GM12891 (cell line): Measurements from ENCODE around the gene DTD1.

ENCODE experiments used
- PAX5 ChIP-seq: IDR thresholded peaks from 2 replicates; pipeline ENCODE4 v1.6.1; 2011; ENCODE audit warnings: low read length, moderate library complexity, mild to moderate bottlenecking; ENCODE audit not compliant: insufficient read depth, severe bottlenecking
- POLR2A ChIP-seq: IDR thresholded peaks from 2 replicates; pipeline ENCODE4 v1.6.1; 2011; ENCODE audit warnings: low read depth, low read length, control low read depth
- POLR2AphosphoS5 ChIP-seq: IDR thresholded peaks from 2 replicates; pipeline ENCODE4 v1.6.1; 2011; ENCODE audit warnings: low read depth, low read length, control low read depth
- SPI1 ChIP-seq: IDR thresholded peaks from 2 replicates; pipeline ENCODE4 v1.6.1; 2011; ENCODE audit warnings: low read depth, low read length, control low read depth
- TAF1 ChIP-seq: IDR thresholded peaks from 2 replicates; pipeline ENCODE4 v1.6.1; 2011; ENCODE audit warnings: low read depth, low read length, control low read depth

- TF ChIP-seq POLR2AphosphoS5 (no peak), TAF1 (no peak), POLR2A (no peak), PAX5 (no peak), SPI1 (no peak)
Observed at GRCh38 chr20:18580012-18580411, 7.8 kb upstream of the DTD1 start.
